Fibroblast of the conjunctiva (primary cell): Measurements from ENCODE around the gene CCDC138.
"Not testable (repeated sequence)": the region's sequence is repeated elsewhere in the genome, so short reads cannot be mapped to it uniquely, and the experiment has no call there.

Experiments used
- DNase-seq: peaks from one replicate; pipeline ENCODE4 v3.0.0-alpha.2; 2010; ENCODE audit warnings: low read depth

The CCDC138 gene

GRCh38 chr2:108786354-108787215 lies at the start of gene CCDC138:
Gene CCDC138 (plus strand): TSS chr2:108786771. CDS start chr2:108786823, 52 bp downstream.
- DNase-seq: peak; percentile 65

GRCh38 chr2:108757973-108758372 lies 28.6 kb upstream of the CCDC138 start:
- not testable (repeated sequence) for DNase-seq

- DNase-seq: not testable (repeated sequence)
These were observed 24.0 kb upstream of the CCDC138 start for GRCh38 chr2:108762618-108763017.

- not testable (repeated sequence) for DNase-seq
These were observed 19.9 kb upstream of the CCDC138 start for GRCh38 chr2:108766671-108767070.

- not testable (repeated sequence) for DNase-seq
These were observed 18.7 kb upstream of the CCDC138 start for GRCh38 chr2:108767859-108768258.

- no peak for DNase-seq
These were observed 10.1 kb upstream of the CCDC138 start for GRCh38 chr2:108776475-108776874.

GRCh38 chr2:108778857-108779256 lies 7.7 kb upstream of the CCDC138 start:
- no peak for DNase-seq

- DNase-seq: no peak
These were observed 590 bp upstream of the CCDC138 start for GRCh38 chr2:108786008-108786353.

- DNase-seq: no peak
These were observed 608 bp downstream of the CCDC138 start for GRCh38 chr2:108787216-108787541.

- no peak for DNase-seq
These were observed 16.6 kb downstream of the CCDC138 start for GRCh38 chr2:108803045-108803736.

GRCh38 chr2:108805032-108805431 lies 18.5 kb downstream of the CCDC138 start:
- no peak for DNase-seq

GRCh38 chr2:108805782-108806181 lies 19.2 kb downstream of the CCDC138 start:
- DNase-seq: no peak

- DNase-seq: no peak
These were observed 20.0 kb downstream of the CCDC138 start for GRCh38 chr2:108806371-108807113.

- DNase-seq: no peak
These were observed 23.4 kb downstream of the CCDC138 start for GRCh38 chr2:108809936-108810335.

- no peak for DNase-seq
These were observed 24.7 kb downstream of the CCDC138 start for GRCh38 chr2:108810993-108811957.

- DNase-seq: no peak
These were observed 27.2 kb downstream of the CCDC138 start for GRCh38 chr2:108813732-108814131.

- DNase-seq: no peak
These were observed 33.9 kb downstream of the CCDC138 start for GRCh38 chr2:108820482-108820881.

- no peak for DNase-seq
These were observed 36.7 kb downstream of the CCDC138 start for GRCh38 chr2:108823286-108823685.

- no peak for DNase-seq
These were observed 37.9 kb downstream of the CCDC138 start for GRCh38 chr2:108824316-108825070.

GRCh38 chr2:108825254-108825653 lies 38.7 kb downstream of the CCDC138 start:
- DNase-seq: no peak

- DNase-seq: no peak
These were observed 39.2 kb downstream of the CCDC138 start for GRCh38 chr2:108825736-108826135.
